ENCODE data around the gene PTH1R.

Gene PTH1R

DNA sequence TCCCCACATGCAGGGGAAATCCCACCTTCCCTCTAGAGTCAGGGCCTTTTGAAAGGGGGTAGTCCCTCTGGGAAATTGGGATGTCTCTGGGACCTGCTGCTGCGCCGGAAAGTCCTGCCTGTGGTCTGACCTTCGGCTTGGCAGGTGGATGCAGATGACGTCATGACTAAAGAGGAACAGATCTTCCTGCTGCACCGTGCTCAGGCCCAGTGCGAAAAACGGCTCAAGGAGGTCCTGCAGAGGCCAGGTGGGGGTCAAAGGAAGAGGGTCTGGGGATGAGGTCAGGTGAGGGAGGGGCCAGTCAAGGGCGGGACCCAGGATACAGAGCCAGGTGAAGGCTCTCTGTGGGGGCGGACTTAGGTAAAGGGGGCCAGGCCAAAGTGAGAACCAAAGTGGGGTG is 16.2 kb downstream of the PTH1R start:
- no peak overlapping the region for H3K27ac ChIP-seq (ENCODE audit: low read length)
- H4K20me1 ChIP-seq (ENCODE audit: insufficient read depth, low read length): no peaks in the 10 kb centered on the region
- TF ChIP-seq EZH2phosphoT487 (IDR thresholded peaks at IDR 0.05; ENCODE audit: low read depth): no peak
- TF ChIP-seq, protein P1, sequence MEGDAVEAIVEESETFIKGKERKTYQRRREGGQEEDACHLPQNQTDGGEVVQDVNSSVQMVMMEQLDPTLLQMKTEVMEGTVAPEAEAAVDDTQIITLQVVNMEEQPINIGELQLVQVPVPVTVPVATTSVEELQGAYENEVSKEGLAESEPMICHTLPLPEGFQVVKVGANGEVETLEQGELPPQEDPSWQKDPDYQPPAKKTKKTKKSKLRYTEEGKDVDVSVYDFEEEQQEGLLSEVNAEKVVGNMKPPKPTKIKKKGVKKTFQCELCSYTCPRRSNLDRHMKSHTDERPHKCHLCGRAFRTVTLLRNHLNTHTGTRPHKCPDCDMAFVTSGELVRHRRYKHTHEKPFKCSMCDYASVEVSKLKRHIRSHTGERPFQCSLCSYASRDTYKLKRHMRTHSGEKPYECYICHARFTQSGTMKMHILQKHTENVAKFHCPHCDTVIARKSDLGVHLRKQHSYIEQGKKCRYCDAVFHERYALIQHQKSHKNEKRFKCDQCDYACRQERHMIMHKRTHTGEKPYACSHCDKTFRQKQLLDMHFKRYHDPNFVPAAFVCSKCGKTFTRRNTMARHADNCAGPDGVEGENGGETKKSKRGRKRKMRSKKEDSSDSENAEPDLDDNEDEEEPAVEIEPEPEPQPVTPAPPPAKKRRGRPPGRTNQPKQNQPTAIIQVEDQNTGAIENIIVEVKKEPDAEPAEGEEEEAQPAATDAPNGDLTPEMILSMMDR (IDR thresholded peaks at IDR 0.05; ENCODE audit: low read depth, low read length): no peak
- no peaks in the 10 kb centered on the region for H3K36me3 ChIP-seq (replicated peaks; ENCODE audit: low read depth, low read length)
- H3K4me3 ChIP-seq (ENCODE audit: low read length): peak overlapping the region; percentile 89; the same call in 1 of the 2 replicates
- peak overlapping the region; percentile 82 for H3K4me2 ChIP-seq (ENCODE audit: low read length)
- peaks cover 19% of the 10 kb centered on the region for H3K4me1 ChIP-seq (ENCODE audit: low read length)
- no peak overlapping the region for H2AFZ ChIP-seq (ENCODE audit: low read depth, low read length)
- no peaks in the 10 kb centered on the region for H3K79me2 ChIP-seq (ENCODE audit: low read length)
- peaks cover 11% of the 10 kb centered on the region for H3K27me3 ChIP-seq (ENCODE audit: low read depth, low read length)
- H3K9ac ChIP-seq (ENCODE audit: low read length): no peak overlapping the region
- H3K9me3 ChIP-seq (ENCODE audit: insufficient read depth, low read length): no peaks in the 10 kb centered on the region

DNA sequence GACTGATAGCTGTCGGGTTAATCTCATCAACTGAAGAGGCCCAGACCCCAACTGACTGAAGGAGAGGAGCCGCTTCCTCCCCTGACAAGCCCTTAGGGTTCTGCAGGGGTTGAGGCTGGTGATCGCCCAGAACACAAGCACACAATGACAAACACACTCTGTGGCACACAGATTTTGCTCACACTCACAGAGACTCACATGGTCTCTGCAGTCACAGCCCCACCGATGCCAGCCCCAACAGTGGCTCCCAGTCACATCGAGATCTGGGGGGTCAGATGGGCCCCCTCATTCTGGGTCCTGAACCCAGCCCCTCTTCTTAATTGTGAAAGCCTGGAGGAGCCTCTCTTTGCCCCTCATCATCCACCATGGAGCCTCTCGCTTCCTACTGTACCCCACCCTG is 16.7 kb downstream of the PTH1R start:
- H3K36me3 ChIP-seq (replicated peaks; ENCODE audit: low read depth, low read length): no peaks in the 10 kb centered on the region
- TF ChIP-seq, protein P1 (IDR thresholded peaks at IDR 0.05; ENCODE audit: low read depth, low read length): no peak
- TF ChIP-seq EZH2phosphoT487 (IDR thresholded peaks at IDR 0.05; ENCODE audit: low read depth): no peak
- no peak overlapping the region for H3K27ac ChIP-seq (ENCODE audit: low read length)
- H2AFZ ChIP-seq (ENCODE audit: low read depth, low read length): no peak overlapping the region
- no peaks in the 10 kb centered on the region for H3K79me2 ChIP-seq (ENCODE audit: low read length)
- no peak overlapping the region for H3K9ac ChIP-seq (ENCODE audit: low read length)
- no peak overlapping the region for H3K4me3 ChIP-seq (ENCODE audit: low read length)
- H3K4me2 ChIP-seq (ENCODE audit: low read length): no peak overlapping the region
- peaks cover 19% of the 10 kb centered on the region for H3K4me1 ChIP-seq (ENCODE audit: low read length)
- no peaks in the 10 kb centered on the region for H3K9me3 ChIP-seq (ENCODE audit: insufficient read depth, low read length)
- H3K27me3 ChIP-seq (ENCODE audit: low read depth, low read length): peaks cover 11% of the 10 kb centered on the region
- H4K20me1 ChIP-seq (ENCODE audit: insufficient read depth, low read length): no peaks in the 10 kb centered on the region

DNA sequence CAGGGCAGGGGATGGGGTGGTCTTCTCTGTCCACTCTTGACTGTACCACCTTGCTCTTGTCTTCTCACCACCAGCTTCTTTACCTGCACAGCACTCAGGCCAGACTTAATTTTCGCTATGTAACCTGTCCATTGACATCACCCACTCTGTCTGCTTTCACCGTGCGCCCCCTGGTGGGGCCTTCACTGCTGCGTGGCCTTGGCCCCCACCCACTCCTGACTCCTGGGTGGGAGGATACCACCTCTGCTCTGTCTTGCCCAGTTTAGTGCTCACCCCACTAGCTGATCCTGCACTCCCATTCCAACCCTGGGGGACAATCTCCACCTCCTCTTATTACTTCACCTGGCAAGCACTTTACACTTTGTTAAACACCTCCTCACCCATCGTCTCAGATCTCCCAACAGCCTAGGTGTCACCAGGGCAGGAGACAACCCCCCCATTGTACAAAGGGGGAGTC is 17.7 kb downstream of the PTH1R start:
- Histone ChIP-seq H3K4me3 (ENCODE audit: low read length) (no peak overlapping the region), H3K4me2 (ENCODE audit: low read length) (no peak overlapping the region), H3K9ac (ENCODE audit: low read length) (no peak overlapping the region), H2AFZ (ENCODE audit: low read depth, low read length) (no peak overlapping the region), H3K4me1 (ENCODE audit: low read length) (peaks cover 19% of the 10 kb centered on the region), H3K79me2 (ENCODE audit: low read length) (no peaks in the 10 kb centered on the region), H3K27me3 (ENCODE audit: low read depth, low read length) (peaks cover 11% of the 10 kb centered on the region), H4K20me1 (ENCODE audit: insufficient read depth, low read length) (no peaks in the 10 kb centered on the region), H3K27ac (ENCODE audit: low read length) (no peak overlapping the region), H3K36me3 (replicated peaks; ENCODE audit: low read depth, low read length) (no peaks in the 10 kb centered on the region), H3K9me3 (ENCODE audit: insufficient read depth, low read length) (no peaks in the 10 kb centered on the region)
- TF ChIP-seq, protein P1 (IDR thresholded peaks at IDR 0.05; ENCODE audit: low read depth, low read length): peak; percentile 96
- no peak for TF ChIP-seq EZH2phosphoT487 (IDR thresholded peaks at IDR 0.05; ENCODE audit: low read depth)

DNA sequence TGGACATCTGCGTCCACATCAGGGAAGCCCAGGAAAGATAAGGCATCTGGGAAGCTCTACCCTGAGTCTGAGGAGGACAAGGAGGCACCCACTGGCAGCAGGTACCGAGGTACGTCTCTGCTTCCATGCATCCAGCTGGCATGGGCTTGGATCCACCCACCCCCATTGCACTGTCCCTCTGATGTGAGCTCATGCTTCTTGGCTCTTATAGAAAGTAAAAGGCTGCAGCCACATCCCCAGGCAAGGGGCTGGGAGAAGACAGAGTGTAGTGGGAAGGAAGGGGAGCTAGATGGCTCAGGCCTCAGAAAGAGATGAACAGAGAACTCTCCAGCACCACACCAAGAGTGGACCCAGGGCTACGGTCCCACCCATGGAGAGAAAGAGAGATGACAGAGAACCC is 18.2 kb downstream of the PTH1R start:
- Histone ChIP-seq H3K27me3 (ENCODE audit: low read depth, low read length) (peaks cover 11% of the 10 kb centered on the region), H3K9ac (ENCODE audit: low read length) (no peak overlapping the region), H2AFZ (ENCODE audit: low read depth, low read length) (no peak overlapping the region), H3K4me1 (ENCODE audit: low read length) (peaks cover 19% of the 10 kb centered on the region), H4K20me1 (ENCODE audit: insufficient read depth, low read length) (no peaks in the 10 kb centered on the region), H3K9me3 (ENCODE audit: insufficient read depth, low read length) (no peaks in the 10 kb centered on the region), H3K4me3 (ENCODE audit: low read length) (no peak overlapping the region), H3K4me2 (ENCODE audit: low read length) (no peak overlapping the region), H3K79me2 (ENCODE audit: low read length) (no peaks in the 10 kb centered on the region), H3K36me3 (replicated peaks; ENCODE audit: low read depth, low read length) (no peaks in the 10 kb centered on the region), H3K27ac (ENCODE audit: low read length) (no peak overlapping the region)
- TF ChIP-seq EZH2phosphoT487 (IDR thresholded peaks at IDR 0.05; ENCODE audit: low read depth): no peak
- TF ChIP-seq, protein P1 (IDR thresholded peaks at IDR 0.05; ENCODE audit: low read depth, low read length): no peak

Measured in OCI-LY3 (cell line).